GM18507 (cell line): ENCODE data around the gene AMY2B.
"Not testable (repeated sequence)": the region's sequence is repeated elsewhere in the genome, so short reads cannot be mapped to it uniquely, and the experiment has no call there.

Source experiments
- DNase-seq: peaks from one replicate; pipeline ENCODE4 v3.0.0; 2011; ENCODE audit warnings: low read depth; ENCODE audit not compliant: insufficient read length; ENCODE audit errors: extremely low spot score
- FAIRE-seq: peaks from 2 replicates; lab custom pipeline; 2011; peaks lifted over from hg19 to GRCh38; lab: Jason Lieb, UNC

Gene AMY2B

GRCh38 chr1:103571289-103571688, at the start of gene AMY2B:
Gene AMY2B (plus strand): TSS chr1:103571589. CDS start chr1:103571603, 14 bp downstream.
- FAIRE-seq, DNase-seq: not testable (repeated sequence)

- no peak for DNase-seq
- no peak for FAIRE-seq
Observed at GRCh38 chr1:103523346-103523745, 48.0 kb upstream of the AMY2B start.

DNA sequence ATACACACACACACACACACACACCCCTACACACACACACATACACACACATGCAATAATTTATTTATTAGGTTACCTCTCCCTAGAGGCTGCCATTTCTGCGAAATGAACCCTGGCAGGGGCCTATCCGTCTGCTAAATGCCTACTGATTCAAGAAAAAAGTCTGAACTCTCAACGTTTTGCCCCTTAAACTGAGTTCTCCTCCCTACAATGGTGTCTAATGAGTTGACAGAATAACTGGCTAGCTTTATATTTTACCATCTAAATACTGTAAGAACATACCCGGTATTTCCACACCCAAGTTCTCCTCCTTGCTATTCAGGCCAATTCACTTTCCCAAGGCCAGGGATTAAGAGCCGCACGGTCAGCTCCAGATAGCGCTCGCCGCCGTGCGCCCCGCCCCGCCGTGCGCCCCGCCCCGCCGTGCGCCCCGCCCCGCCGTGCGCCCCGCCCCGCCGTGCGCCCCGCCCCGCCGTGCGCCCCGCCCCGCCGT, 46.2 kb upstream of the AMY2B start:
- DNase-seq (no peak), FAIRE-seq (no peak)

DNA sequence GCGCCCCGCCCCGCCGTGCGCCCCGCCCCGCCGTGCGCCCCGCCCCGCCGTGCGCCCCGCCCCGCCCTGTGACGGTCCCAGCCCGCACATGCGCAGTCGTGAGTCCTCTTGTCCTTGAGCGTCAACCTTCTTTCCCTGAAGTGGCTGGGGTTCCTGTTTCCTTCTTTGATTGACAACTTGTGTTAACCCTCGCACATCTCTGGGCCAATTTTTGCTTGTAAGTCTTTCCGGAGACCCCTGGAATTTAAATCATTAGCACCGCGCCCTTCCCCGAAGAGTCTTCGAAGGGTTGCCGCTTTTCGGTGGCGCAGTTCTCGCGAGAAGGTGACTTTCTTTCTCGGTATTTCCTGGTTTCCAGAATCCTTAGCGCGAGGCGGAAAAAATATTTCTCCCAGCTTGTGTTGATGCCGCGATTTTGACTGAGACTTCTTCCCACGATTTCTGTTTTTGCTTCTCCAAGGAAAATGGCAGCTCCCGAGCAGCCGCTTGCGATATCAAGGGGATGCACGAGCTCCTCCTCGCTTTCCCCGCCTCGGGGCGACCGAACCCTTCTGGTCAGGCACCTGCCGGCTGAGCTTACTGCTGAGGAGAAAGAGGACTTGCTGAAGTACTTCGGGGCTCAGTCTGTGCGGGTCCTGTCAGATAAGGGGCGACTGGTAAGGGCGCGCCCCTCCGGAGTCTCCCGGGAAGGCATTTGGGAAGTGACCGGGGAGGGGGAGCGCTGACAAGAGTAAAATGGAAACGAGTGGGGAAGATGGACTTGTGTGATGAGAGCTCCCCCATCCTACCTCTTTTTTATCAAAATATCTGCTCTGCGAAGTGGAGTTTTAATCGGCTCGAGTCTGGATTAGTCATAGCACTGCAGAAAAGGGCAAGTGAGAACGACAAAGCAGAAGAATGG, 45.5 kb upstream of the AMY2B start, which contains the start of gene RNPC3:
Gene RNPC3, plus strand, starts transcription at position 93 of the 901 bp plus-strand sequence. Its CDS starts 372 bp downstream, at position 465.
- DNase-seq = peak; percentile 60
- peak; percentile 75 for FAIRE-seq

DNA sequence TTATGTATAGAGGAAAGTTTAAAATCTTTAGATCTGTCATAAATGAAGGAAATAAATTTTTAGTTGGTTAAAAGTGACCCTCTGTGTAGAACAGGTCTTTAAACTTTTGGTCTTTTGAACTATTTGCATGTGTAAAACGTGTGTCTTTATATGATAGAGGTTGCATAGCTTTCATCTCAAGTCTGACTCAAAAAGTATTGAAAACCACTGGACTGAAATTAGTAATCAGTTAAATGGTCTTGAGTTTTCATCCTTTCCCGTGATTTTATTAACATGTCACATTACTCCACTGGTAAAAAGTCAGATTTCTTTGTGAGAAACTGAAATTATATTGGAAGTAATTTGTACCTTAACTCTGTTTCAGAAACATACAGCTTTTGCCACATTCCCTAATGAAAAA, 44.1 kb upstream of the AMY2B start:
- DNase-seq = no peak
- no peak for FAIRE-seq

- DNase-seq = no peak
- no peak for FAIRE-seq
Observed at GRCh38 chr1:103529746-103530145, 41.6 kb upstream of the AMY2B start.

- DNase-seq = no peak
- FAIRE-seq = no peak
Observed at GRCh38 chr1:103538226-103538625, 33.2 kb upstream of the AMY2B start.

DNA sequence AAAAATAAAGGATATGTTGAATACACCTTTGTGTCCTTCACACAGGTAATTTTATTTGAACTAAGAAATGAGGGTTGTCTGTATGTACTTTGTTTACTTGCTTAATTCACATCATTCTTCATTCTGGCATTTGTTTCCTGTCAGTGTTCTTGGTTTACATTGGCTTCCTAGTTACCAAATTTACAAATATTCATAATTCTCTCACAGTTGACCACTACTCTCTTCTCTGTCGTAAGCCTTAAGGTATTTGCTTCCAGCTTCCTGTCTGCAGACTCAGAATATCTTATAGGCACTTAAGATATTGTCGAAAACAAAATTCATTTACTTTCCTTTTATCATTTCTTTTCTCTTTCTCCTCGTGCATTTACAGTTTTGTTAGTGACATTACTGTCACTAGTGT, 30.0 kb upstream of the AMY2B start:
- FAIRE-seq = no peak

DNA sequence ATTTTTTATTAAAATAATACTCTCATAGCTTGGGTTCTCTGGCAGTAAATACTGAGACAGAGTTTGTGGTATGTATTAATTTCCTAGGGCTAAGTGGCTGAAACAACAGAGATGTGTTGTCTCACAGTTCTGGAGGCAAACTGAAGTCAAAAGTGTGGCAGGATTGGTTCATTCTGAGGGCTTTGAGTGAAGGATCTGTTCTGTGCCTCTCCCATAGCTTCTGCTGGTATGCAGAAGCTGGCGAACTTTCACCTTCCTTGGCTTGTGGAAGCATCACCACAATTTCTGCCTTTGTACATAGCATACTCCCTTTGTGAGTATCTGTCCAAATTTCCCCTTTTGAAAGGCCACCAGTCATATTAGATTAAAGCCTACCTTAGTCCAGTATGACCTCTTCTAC, 24.9 kb upstream of the AMY2B start:
- DNase-seq (no peak), FAIRE-seq (no peak)

More for the DNA sequence above, 30.0 kb upstream of the AMY2B start:
- DNase-seq = no peak

DNA sequence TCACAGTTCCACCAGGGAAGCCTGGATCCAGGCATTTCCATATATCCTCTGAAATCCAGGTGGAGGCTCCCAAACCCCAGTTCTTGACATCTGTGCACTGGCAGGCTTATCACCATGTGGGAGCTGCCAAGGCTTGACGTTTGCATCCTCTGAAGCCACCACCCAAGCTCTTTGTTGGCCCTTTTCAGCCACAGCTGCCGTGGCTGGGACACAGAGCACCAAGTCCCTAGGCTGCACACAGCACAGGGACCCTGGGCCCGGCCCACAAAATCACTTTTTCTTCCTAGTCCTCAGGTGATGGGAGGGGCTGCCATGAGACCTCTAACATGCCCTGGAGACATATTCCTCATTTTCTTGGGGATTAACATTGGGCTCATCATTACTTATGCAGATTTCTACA, 23.5 kb upstream of the AMY2B start:
- no peak for FAIRE-seq

GRCh38 chr1:103560427-103560826, 11.0 kb upstream of the AMY2B start:
- FAIRE-seq (no peak), DNase-seq (no peak)

More for the DNA sequence above, 23.5 kb upstream of the AMY2B start:
- DNase-seq = no peak

DNA sequence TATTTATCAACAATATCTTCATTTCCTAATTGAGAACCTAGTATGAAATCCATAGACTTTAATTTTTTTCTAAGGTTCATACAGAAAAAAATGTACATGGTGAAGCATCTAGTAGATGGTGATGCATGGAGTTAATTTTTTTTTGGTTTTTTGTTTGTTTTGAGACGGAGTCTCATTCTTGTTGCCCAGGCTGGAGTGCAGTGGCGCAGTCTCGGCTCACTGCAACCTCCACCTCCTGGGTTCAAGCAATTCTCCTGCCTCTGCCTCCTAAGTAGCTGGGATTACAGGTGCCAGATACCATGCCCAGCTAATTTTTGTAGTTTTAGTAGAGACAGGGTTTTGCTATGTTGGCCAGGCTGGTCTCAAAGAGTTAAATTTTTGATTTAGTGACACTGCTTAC, 10.3 kb upstream of the AMY2B start:
- DNase-seq, FAIRE-seq: not testable (repeated sequence)

GRCh38 chr1:103561643-103562395, 9.6 kb upstream of the AMY2B start:
- no peak for DNase-seq
- peak; percentile 64 for FAIRE-seq

DNA sequence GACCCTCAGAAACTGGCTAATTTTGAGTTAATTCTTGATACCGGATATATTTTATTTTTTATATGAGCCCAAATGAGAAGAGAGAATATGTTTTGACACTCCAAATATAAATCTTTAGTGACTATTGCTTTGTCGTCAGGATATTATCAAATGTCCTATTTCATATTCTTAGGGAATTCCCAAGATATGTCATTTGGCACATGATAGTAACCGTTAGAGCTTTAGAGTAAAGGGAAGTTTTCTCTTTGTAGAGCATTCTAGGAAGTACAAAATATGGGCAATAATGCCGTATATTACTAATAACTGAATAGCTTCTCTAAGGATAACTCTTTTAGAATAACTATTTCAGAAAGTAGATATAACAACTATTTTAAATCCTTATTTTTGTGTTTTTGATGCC, 8.3 kb upstream of the AMY2B start:
- DNase-seq (no peak), FAIRE-seq (no peak)

DNA sequence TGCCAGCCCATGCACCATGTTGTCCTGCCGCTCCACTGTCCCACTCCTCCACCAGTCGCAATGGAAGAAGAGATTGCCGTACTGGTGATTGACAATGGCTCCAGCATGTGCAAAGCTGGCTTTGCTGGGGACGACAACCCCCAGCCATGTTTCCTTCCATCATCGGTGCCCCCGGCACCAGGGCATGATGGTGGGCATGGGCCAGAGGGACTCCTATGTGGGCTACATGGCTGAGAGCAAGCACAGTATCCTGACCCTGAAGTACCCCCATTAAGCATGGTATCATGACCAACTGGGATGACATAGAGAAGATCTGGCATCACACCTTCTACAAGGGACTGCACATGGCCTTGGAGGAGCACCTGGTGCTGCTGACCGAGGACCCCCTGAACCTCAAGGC, 1.9 kb upstream of the AMY2B start:
- FAIRE-seq (no peak), DNase-seq (no peak)

DNA sequence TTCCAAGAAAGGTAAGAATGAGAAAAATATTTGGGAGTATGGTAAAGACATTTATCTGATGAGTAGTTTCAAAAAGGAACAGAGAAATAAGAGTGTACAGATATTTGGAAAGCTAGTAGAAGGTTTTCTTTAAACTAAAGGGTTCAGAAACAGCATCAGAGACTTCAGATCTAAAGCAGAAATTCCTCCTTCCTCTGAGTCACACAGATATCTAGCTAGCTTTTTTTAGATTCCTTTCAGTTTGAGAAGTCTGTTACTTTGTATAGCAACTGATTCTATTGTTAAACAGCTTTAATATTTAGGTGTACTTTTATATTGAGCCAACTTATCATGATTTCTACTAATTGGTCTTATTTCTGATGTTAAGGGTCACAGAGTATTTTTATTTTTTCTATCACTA, 4.7 kb downstream of the AMY2B start:
- FAIRE-seq (no peak), DNase-seq (no peak)

- not testable (repeated sequence) for DNase-seq
Observed at GRCh38 chr1:103576784-103577183, 5.4 kb downstream of the AMY2B start.

GRCh38 chr1:103582464-103582863, 11.1 kb downstream of the AMY2B start:
- no peak for FAIRE-seq
- DNase-seq = no peak

More at GRCh38 chr1:103576784-103577183, 5.4 kb downstream of the AMY2B start:
- FAIRE-seq = not testable (repeated sequence)

DNA sequence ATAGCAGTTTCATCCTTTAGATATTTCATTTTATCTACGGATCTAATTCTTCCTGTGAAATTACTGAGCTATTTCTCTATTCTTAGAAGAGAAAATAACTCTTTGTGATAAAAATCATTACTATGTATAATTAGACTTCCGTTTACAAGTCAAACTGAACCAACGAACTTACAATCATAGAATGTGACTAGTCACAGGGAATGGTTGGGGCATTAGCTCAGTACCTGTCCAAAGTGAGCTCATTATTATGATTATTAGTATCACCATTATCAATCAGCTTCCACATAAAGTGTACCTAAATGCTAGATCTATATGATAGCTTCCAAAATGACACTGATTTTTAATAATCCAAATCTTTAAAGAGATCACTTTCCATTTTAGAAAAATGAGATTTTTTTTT, 12.5 kb downstream of the AMY2B start:
- DNase-seq = no peak
- FAIRE-seq = no peak

- DNase-seq (no peak), FAIRE-seq (no peak)
Observed at GRCh38 chr1:103584537-103584936, 13.1 kb downstream of the AMY2B start.
